GM12878 (cell line): ENCODE data around the gene CATSPERZ. TPM values are rescaled to one million over a fixed set of nuclear protein-coding genes. Genes with fewer than 3 reads are reported as not detected.

Experiments used
- ATAC-seq: fragments of 200-7000 bp; cut with Tn5 transposase; 3 replicates; pipeline ENCODE4 v1.9.1; 2020; ENCODE audit warnings: mild to moderate bottlenecking, moderate library complexity
- BruUV-seq: library from RNA; stranded (reverse); fragments of 400-500 nt; replicated peaks from 2 replicates; lab custom pipeline; 2021; lab: Mats Ljungman, UMichigan
- CTCF ChIA-PET: fragments of 300-600 bp; sonication (Branson Sonifier 250); formaldehyde crosslinking; extraction: SDS; loops from one replicate; lab custom pipeline; 2021; ENCODE audit warnings: inconsistent platforms; lab: Yijun Ruan, JAX
- POLR2A ChIA-PET: fragments of 350-600 bp; formaldehyde crosslinking; extraction: SDS; loops from one replicate; lab custom pipeline; 2021; ENCODE audit warnings: inconsistent platforms; lab: Charles Lee
- RAD21 ChIA-PET: fragments of 300-600 bp; sonication (Branson Sonifier 250); formaldehyde crosslinking; loops from one replicate; lab custom pipeline; 2023; ENCODE audit warnings: antibody characterized with exemption; ENCODE audit not compliant: unreplicated experiment; lab: Charles Lee
- SMC1A ChIA-PET: fragments of 300-600 bp; sonication (Branson Sonifier 250); formaldehyde crosslinking; loops from one replicate; lab custom pipeline; 2023; ENCODE audit not compliant: unreplicated experiment, uncharacterized antibody; lab: Charles Lee
- DNase-seq: peaks from one replicate; pipeline ENCODE4 v3.0.0-alpha.2; 2011; ENCODE audit warnings: low read depth, low spot score
- FAIRE-seq: peaks from 3 replicates; lab custom pipeline; 2011; peaks lifted over from hg19 to GRCh38; lab: Jason Lieb, UNC
- H2AFZ ChIP-seq: 2 replicates; pipeline ENCODE4 v1.6.0; 2011; ENCODE audit warnings: low read depth, low read length, control low read depth; ENCODE audit not compliant: control insufficient read depth
- H3K27ac ChIP-seq: 2 replicates; pipeline ENCODE4 v1.5.1; 2011; ENCODE audit warnings: control low read depth; ENCODE audit not compliant: control insufficient read depth, insufficient read depth
- H3K27me3 ChIP-seq, 2 experiments: replicated peaks in 1 of 2; 2 replicates each; pipeline versions ENCODE4 v1.6.0 to v1.6.1; 2011; ENCODE audit warnings: low read length in 1 of 2; ENCODE audit not compliant: control insufficient read depth in 2 of 2, insufficient read depth in 2 of 2
- H3K36me3 ChIP-seq, 2 experiments: 2 replicates each; pipeline ENCODE4 v1.5.1; 2011; ENCODE audit warnings: low read length in 1 of 2; ENCODE audit not compliant: control insufficient read depth in 2 of 2, insufficient read depth in 2 of 2
- H3K4me1 ChIP-seq: 2 replicates; pipeline ENCODE4 v1.6.1; 2011; ENCODE audit warnings: mild to moderate bottlenecking, low read length, moderate library complexity, mixed read lengths; ENCODE audit not compliant: control insufficient read depth, insufficient read depth
- H3K4me2 ChIP-seq: 2 replicates; pipeline ENCODE4 v1.6.0; 2011; ENCODE audit warnings: control low read depth; ENCODE audit not compliant: control insufficient read depth, insufficient read depth
- H3K4me3 ChIP-seq: fragments of 200-600 bp; sonication (generic); 2 replicates; pipeline ENCODE4 v1.5.1; 2016
- H3K79me2 ChIP-seq: 2 replicates; pipeline ENCODE4 v1.6.0; 2011; ENCODE audit warnings: low read length; ENCODE audit not compliant: control insufficient read depth, insufficient read depth
- H3K9ac ChIP-seq: 2 replicates; pipeline ENCODE4 v1.8.0; 2011; ENCODE audit warnings: low read length, control low read depth, mixed read lengths; ENCODE audit not compliant: control insufficient read depth, insufficient read depth
- H3K9me3 ChIP-seq: replicated peaks from 3 replicates; pipeline ENCODE4 v1.5.1; 2011; ENCODE audit warnings: mild to moderate bottlenecking, low read length; ENCODE audit not compliant: control insufficient read depth, insufficient read depth
- H4K20me1 ChIP-seq: 2 replicates; pipeline ENCODE4 v1.6.0; 2011; ENCODE audit not compliant: control insufficient read depth, insufficient read depth
- BHLHE40 ChIP-seq, 2 experiments: fragments of 450-650 bp in 1 of 2; IDR thresholded peaks; 2 replicates each; pipeline ENCODE4 v1.6.1; 2011 to 2017; ENCODE audit warnings: low read depth in 2 of 2, borderline replicate concordance in 1 of 2, improper control_type of control experiment in 1 of 2, low read length in 1 of 2, mild to moderate bottlenecking in 1 of 2
- MYC ChIP-seq: IDR thresholded peaks from 2 replicates; pipeline ENCODE4 v1.6.1; 2011; ENCODE audit warnings: mild to moderate bottlenecking, low read length, moderate library complexity, inconsistent platforms; ENCODE audit not compliant: insufficient read depth, insufficient replicate concordance, insufficient read length, severe bottlenecking
- NFXL1 ChIP-seq: fragments of 450-650 bp; IDR thresholded peaks from 2 replicates; pipeline ENCODE4 v1.6.1; 2017; ENCODE audit warnings: antibody characterized with exemption, mild to moderate bottlenecking, borderline replicate concordance
- RELB ChIP-seq: fragments of 450-650 bp; IDR thresholded peaks from 2 replicates; pipeline ENCODE4 v1.6.1; 2017; ENCODE audit warnings: low read depth, mild to moderate bottlenecking, moderate library complexity
- STAT1 ChIP-seq: fragments of 450-650 bp; conservative IDR thresholded peaks from 2 replicates; pipeline ENCODE4 v1.6.1; 2014; ENCODE audit warnings: antibody characterized with exemption, mild to moderate bottlenecking
- WGBS: methylation state at CpG from one replicate; pipeline ENCODE4 v1.1.6; 2016; ENCODE audit warnings: low lambda C conversion rate; ENCODE audit not compliant: insufficient replicate concordance, insufficient coverage; ENCODE audit errors: missing lambda C conversion rate; 5-methylcytosine and 5-hydroxymethylcytosine counted together
- in situ Hi-C: fragments of 300-500 bp; cut with MboI; formaldehyde crosslinking; loops from 9 replicates; pipeline ENCODE4 v1.14.3; 2018; ENCODE audit warnings: mixed read lengths
- intact Hi-C: fragments of 100-400 bp; cut with micrococcal nuclease; formaldehyde crosslinking; loops from one replicate; pipeline ENCODE4 v1.14.2; 2022; ENCODE audit not compliant: unreplicated experiment
- polyA plus RNA-seq, 11 experiments: library from polyadenylated mRNA; depleted of rRNA in 4 of 11; unstranded in 6 of 11; stranded (reverse) in 5 of 11; fragments of >200 nt; fragmentation: Nextera tagmentation in 4 of 11; fragmentation: Illumina TruSeq in 1 of 11; extraction: Ambion mirVana in 4 of 11; extraction: Trizol in 1 of 11; gene quantifications; 1 replicate in 1 of 11; 2 replicates in 10 of 11; pipeline versions ENCODE4 v1.2.1 to v1.2.3, GENCODE V29; 2011 to 2016; ENCODE audit warnings: inconsistent platforms in 2 of 11, missing spikeins in 2 of 11, low read depth in 1 of 11
- total RNA-seq, 4 experiments: library from RNA; depleted of rRNA in 3 of 4; stranded (reverse); fragments of >200 nt in 3 of 4; fragmentation: Illumina TruSeq in 1 of 4; extraction: Trizol in 1 of 4; gene quantifications; 2 replicates each; pipeline versions ENCODE4 v1.2.1 to v1.2.3, GENCODE V29; 2013 to 2021

The CATSPERZ gene
- total and polyA plus RNA-seq, 10 of the 15 experiments (the other 5 are each of a cell fraction or from before 2014, with no cell fraction given): 0.12 to 0.31 TPM; not detected in 8

- H3K27me3 ChIP-seq: peaks cover 20 to 37% of the 10 kb centered on the region in 2 experiments
- RAD21 ChIA-PET: no interaction called here
These were observed 3.1 kb upstream of the CATSPERZ start for GRCh38 chr11:64296830-64297698.

More at GRCh38 chr11:64296830-64297698, 3.1 kb upstream of the CATSPERZ start:
- in situ Hi-C loops: no loop called here
- H4K20me1 ChIP-seq: no peaks in the 10 kb centered on the region; the same call in 1 of the 2 replicates
- POLR2A ChIA-PET: no interaction called here
- H3K4me2 ChIP-seq: no peak overlapping the region
- CTCF ChIA-PET: interaction anchor here (0.7 to 1.5 kb wide), 2 partner anchors 58 to 447 kb away, joined by 3 read pairs; partner anchors contain the start of gene RASGRP2
- H2AFZ ChIP-seq: no peak overlapping the region
- H3K4me3 ChIP-seq: no peak overlapping the region
- no peaks in the 10 kb centered on the region for H3K36me3 ChIP-seq
- ATAC-seq (no peak), DNase-seq (no peak), FAIRE-seq (no peak)
- H3K27ac ChIP-seq: no peak overlapping the region
- SMC1A ChIA-PET: no interaction called here
- H3K4me1 ChIP-seq: peaks cover 10% of the 10 kb centered on the region
- TF ChIP-seq NFXL1 (no peak), STAT1 (no peak), RELB (no peak), MYC (no peak), BHLHE40 (IDR thresholded peaks at IDR 0.05; ENCODE audit: borderline replicate concordance in 1 of 2, low read depth in 2 of 2, low read length in 1 of 2) (peak in 1 of 2 experiments; percentile 14; a peak in 1 of 4 replicates)
- H3K9ac ChIP-seq: no peak overlapping the region
- intact Hi-C loops: no loop called here
- H3K9me3 ChIP-seq: no peaks in the 10 kb centered on the region
- BruUV-seq: no TSS peak
- 18% methylated on average over 33 of the region's 34 CpGs for WGBS
- no peaks in the 10 kb centered on the region for H3K79me2 ChIP-seq
